GM10847 (cell line): ENCODE data around the gene ELOVL2.

ENCODE experiments used
- POLR2A ChIP-seq: IDR thresholded peaks from 2 replicates; pipeline ENCODE4 v1.6.1; 2011; ENCODE audit not compliant: insufficient read length; ENCODE audit errors: extremely low read depth

The ELOVL2 gene

GRCh38 chr6:11035616-11036350, 8.3 kb downstream of the ELOVL2 start:
- no peak for TF ChIP-seq POLR2A

GRCh38 chr6:11033825-11034224, 10.3 kb downstream of the ELOVL2 start:
- no peak for TF ChIP-seq POLR2A

- no peak for TF ChIP-seq POLR2A
Measured at GRCh38 chr6:11030904-11031303, 13.2 kb downstream of the ELOVL2 start.

- no peak for TF ChIP-seq POLR2A
Measured at GRCh38 chr6:11028959-11029358, 15.1 kb downstream of the ELOVL2 start.

- no peak for TF ChIP-seq POLR2A
Measured at GRCh38 chr6:11027565-11028110, 16.5 kb downstream of the ELOVL2 start.

GRCh38 chr6:11025921-11026635, 18.0 kb downstream of the ELOVL2 start:
- TF ChIP-seq POLR2A, result no peak

- TF ChIP-seq POLR2A, result no peak
Measured at GRCh38 chr6:11025130-11025529, 19.0 kb downstream of the ELOVL2 start.

- TF ChIP-seq POLR2A, result no peak
Measured at GRCh38 chr6:11023032-11023431, 21.1 kb downstream of the ELOVL2 start.

- TF ChIP-seq POLR2A, result no peak
Measured at GRCh38 chr6:11021714-11022113, 22.4 kb downstream of the ELOVL2 start.

GRCh38 chr6:11021003-11021402, 23.1 kb downstream of the ELOVL2 start:
- TF ChIP-seq POLR2A, result no peak

- no peak for TF ChIP-seq POLR2A
Measured at GRCh38 chr6:11018225-11018624, 25.9 kb downstream of the ELOVL2 start.

GRCh38 chr6:11017090-11017489, 27.0 kb downstream of the ELOVL2 start:
- no peak for TF ChIP-seq POLR2A

GRCh38 chr6:11016452-11016851, 27.7 kb downstream of the ELOVL2 start:
- no peak for TF ChIP-seq POLR2A

- no peak for TF ChIP-seq POLR2A
Measured at GRCh38 chr6:11015102-11015501, 29.0 kb downstream of the ELOVL2 start.

GRCh38 chr6:11013721-11014070, 30.4 kb downstream of the ELOVL2 start:
- TF ChIP-seq POLR2A, result no peak

GRCh38 chr6:11012976-11013720, 31.0 kb downstream of the ELOVL2 start:
- TF ChIP-seq POLR2A, result no peak
